Stimulated activated CD8-positive, alpha-beta memory T cell treated with anti-CD3 and anti-CD28 coated beads, Interleukin-12 subunit alpha, Interleukin-12 subunit beta, amount 100 ng/mL, for 24 hours (primary cell): ENCODE data around the gene ATL2.
"Not testable (repeated sequence)": the region's sequence is repeated elsewhere in the genome, so short reads cannot be mapped to it uniquely, and the experiment has no call there.

Source experiments
- DNase-seq: peaks from one replicate; pipeline ENCODE4 v3.0.0-alpha.2; 2020; ENCODE audit errors: extremely low read depth

Gene ATL2

DNA sequence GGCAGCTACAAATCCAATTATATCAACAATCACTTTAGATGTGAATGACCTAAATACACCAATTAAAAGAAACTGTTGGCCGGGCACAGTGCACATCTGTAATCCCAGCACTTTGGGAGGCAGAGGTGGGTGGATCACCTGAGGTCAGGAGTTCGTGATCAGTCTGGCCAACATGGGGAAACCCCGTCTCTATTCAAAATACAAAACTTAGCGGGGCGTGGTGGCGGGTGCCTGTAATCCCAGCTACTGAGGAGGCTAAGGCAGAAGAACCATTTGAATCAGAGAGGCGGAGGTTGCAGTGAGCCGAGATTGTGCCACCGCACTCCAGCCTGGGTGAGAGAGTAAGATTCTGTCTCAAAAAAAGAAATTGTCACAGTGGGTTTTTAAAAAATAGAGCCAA lies 49.5 kb downstream of the ATL2 start:
- no peak for DNase-seq

- DNase-seq = no peak
Measured at GRCh38 chr2:38323623-38324022, 53.5 kb downstream of the ATL2 start.

- no peak for DNase-seq
Measured at GRCh38 chr2:38322224-38322914, 54.7 kb downstream of the ATL2 start.

GRCh38 chr2:38319240-38319639 lies 57.8 kb downstream of the ATL2 start:
- DNase-seq = not testable (repeated sequence)

- no peak for DNase-seq
Measured at GRCh38 chr2:38317725-38318124, 59.3 kb downstream of the ATL2 start.

- DNase-seq = no peak
Measured at GRCh38 chr2:38315707-38316333, 61.3 kb downstream of the ATL2 start.

- DNase-seq = no peak
Measured at GRCh38 chr2:38308821-38309220, 68.3 kb downstream of the ATL2 start.

- DNase-seq = no peak
Measured at GRCh38 chr2:38301969-38302702, 74.9 kb downstream of the ATL2 start.

DNA sequence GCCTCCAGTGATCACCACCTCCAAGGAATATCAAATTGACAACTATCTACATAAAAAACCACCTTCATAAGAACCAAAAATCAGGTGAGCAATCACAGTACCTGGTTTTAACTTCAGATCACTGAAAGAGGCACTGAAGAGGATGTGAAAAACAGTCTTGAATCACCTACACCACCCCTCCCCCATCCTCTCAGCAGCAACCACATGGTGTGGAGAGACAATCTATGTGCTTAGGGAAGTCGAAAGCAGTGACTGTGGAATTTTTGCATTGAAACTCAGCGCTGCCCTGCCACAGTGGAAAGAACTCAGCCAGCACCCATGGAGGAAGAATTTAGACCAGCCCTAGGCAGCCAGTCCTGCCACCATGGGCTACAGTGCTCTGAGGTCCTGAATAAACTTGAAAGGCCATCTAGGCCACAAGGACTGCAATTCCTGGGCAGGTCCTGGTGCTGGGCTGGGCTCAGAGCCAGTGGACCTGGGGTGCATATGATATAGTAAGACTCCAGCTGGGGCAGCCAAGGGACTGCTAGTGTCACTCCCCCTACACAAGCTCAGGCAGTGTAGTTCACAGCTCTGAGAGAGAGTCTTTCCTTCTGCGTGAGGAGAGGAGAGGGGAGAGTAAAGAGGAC lies 75.6 kb downstream of the ATL2 start:
- no peak for DNase-seq

- no peak for DNase-seq
Measured at GRCh38 chr2:38298539-38298938, 78.5 kb downstream of the ATL2 start.

DNA sequence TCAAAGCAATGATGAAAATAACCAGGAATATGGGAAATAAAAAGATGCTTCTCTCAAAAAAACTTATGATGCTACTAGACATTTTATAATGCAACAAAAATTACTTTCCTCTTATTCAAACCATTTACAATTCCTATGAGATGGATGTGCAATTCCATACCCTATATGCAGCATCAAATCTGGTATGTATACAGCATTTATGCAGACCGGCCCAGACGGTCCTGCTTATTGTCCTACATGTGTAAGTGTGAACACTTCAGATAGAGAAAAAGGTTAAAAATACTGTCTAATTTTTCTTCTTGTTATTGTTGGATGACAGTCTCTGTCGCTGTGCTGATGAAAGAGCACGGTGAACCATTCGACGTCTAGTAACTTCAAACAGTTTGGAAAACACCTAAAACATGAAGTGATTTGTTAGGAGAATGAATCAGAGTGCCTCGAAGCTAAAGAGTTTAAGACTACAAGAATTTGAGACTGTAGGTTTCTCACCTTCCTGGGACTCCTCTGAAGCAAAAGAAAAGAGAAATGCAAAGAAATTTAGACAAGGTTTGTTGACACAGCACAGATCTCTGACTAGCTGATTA lies 80.8 kb downstream of the ATL2 start:
- no peak for DNase-seq

- DNase-seq = no peak
Measured at GRCh38 chr2:38294597-38294996, 82.5 kb downstream of the ATL2 start.

DNA sequence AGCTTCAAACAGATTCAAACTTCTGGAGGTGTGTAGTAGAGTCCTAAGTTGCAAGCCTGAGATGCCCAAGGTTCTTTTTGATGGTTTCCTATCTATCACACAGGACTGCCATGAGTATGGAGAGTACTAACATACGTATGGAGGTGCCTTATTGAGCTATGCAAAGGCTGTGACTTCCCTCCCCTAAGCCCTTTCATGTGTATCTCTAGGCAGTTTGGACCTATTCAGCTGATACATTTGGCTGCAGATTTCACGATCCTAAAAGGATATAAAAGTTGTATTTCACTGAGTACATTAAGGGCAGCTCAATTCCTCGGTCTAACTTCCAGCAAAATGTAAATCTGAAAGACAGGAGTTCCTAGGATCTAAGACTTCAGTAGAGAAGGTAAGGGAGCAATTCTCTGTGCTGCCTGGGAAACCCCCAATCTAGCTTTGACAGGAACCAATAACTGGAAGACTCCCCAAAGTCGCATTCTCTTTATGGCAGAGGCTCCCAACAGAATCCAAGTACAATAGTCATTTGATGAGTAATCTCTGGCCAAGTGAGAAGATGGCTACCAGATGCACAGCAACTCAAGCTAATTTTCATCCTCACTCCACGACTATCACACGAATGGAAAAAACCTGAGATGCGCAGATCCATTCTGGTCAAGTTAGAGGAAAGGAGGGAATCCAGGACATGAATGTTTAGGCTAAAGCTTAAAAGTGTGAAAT lies 83.8 kb downstream of the ATL2 start:
- no peak for DNase-seq

DNA sequence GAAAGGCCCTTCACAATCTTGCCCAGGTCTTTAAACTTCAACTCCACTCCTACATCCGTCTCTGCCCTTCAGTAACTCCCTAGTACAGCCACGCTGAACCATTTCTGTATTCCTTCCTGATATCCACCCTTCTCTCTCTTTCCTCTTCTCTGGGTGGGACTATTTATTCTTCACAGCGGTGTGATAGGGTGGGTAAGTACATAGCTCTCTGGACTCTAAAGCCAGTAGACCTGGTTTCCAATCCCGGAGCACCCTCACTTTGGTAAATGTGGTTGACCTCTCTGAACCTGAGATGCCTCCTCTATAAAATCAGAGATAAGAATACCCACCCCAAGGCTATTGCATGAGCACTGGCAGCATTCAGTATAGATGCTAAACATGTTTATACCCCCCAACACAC lies 86.7 kb downstream of the ATL2 start:
- DNase-seq = no peak

DNA sequence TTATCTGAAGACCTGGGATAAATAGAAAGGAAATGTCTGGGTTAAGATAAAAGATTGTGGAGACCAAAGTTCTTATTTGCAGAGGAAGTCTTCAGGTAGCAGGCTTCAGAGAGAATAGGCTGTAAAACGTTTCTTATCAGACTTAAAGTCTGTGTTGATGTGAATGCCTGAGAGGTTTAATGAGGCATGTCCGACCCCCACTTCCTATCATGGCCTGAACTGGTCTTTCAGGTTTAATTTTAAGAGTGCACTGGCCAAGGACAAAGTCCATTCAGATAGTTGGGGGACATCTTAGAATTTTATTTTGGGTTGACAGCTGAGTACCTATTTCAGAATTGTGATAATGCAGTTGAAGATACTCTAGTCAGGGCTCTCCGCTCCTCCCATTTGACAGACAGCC lies 92.1 kb downstream of the ATL2 start:
- DNase-seq = no peak

DNA sequence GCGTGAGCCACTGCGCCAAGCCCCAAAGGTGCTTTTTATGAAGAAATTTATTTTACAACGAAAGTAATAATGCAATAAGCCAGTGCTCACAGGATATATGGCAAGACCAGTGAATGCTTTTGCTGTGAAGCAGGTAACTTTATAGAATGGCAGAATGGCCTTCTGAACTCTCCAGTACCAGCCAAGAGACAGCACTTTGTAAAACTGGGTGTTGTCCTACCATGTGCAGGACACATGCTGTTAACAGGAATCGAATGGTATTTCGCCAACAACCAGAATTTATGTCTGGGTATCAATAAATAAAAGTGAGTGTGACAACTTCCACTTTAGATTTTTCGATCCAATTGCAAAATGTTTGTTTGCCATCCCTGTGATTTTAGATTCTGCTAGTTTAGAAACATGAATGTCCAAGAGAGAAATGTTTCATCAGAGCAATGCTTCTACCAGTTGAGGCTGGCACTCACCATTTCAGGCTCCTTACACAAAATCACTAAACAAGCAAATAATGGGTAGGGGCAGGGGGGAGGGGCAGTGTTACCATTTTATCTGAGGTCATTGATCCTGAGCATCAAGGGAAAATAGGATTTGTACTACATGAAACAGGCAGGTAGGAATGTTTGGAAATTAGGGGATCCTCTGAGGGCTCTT lies 95.9 kb downstream of the ATL2 start:
- DNase-seq = no peak

GRCh38 chr2:38279201-38279600 lies 97.9 kb downstream of the ATL2 start:
- no peak for DNase-seq

DNA sequence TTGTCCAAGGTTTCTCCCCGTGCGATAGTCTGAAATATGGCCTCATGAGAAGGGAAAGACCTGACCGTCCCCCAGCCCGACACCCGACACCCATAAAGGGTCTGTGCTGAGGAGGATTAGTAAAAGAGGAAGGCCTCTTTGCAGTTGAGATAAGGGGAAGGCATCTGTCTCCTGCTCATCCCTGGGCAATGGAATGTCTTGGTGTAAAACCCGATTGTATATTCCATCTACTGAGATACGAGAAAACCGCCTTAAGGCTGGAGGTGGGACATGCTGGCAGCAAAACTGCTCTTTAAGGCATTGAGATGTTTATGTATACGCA lies 99.0 kb downstream of the ATL2 start:
- not testable (repeated sequence) for DNase-seq

- DNase-seq = no peak
Measured at GRCh38 chr2:38277245-38278116, 99.6 kb downstream of the ATL2 start.
